GM19023 (cell line): ENCODE results near the gene LSS.

Experiments
- ATAC-seq: cut with Tn5 transposase; IDR thresholded peaks from one replicate; pipeline ENCODE4 v1.9.1; 2021; ENCODE audit warnings: mild to moderate bottlenecking, moderate library complexity; ENCODE audit not compliant: unreplicated experiment

The LSS gene

GRCh38 chr21:46219591-46220239, 8.9 kb downstream of the LSS start:
- no peak for ATAC-seq

- no peak for ATAC-seq
Observed at GRCh38 chr21:46218906-46219590, 9.5 kb downstream of the LSS start.

- no peak for ATAC-seq
Observed at GRCh38 chr21:46217511-46218196, 10.9 kb downstream of the LSS start.

GRCh38 chr21:46216132-46216747, 12.3 kb downstream of the LSS start:
- no peak for ATAC-seq

- ATAC-seq, result no peak
Observed at GRCh38 chr21:46215436-46216131, 13.0 kb downstream of the LSS start.

GRCh38 chr21:46214478-46215340, 13.9 kb downstream of the LSS start:
- ATAC-seq, result no peak

- no peak for ATAC-seq
Observed at GRCh38 chr21:46213620-46214286, 14.8 kb downstream of the LSS start.

GRCh38 chr21:46212721-46213484, 15.7 kb downstream of the LSS start:
- ATAC-seq, result no peak

- ATAC-seq, result no peak
Observed at GRCh38 chr21:46211786-46212720, 16.5 kb downstream of the LSS start.

GRCh38 chr21:46211376-46211775, 17.2 kb downstream of the LSS start:
- ATAC-seq, result no peak

GRCh38 chr21:46210378-46211136, 18.0 kb downstream of the LSS start:
- no peak for ATAC-seq

GRCh38 chr21:46208761-46209721, 19.5 kb downstream of the LSS start:
- ATAC-seq, result no peak

- no peak for ATAC-seq
Observed at GRCh38 chr21:46207920-46208591, 20.5 kb downstream of the LSS start.

GRCh38 chr21:46207006-46207919, 21.3 kb downstream of the LSS start:
- no peak for ATAC-seq
